ENCODE measurements around the gene COL20A1. TPM values are rescaled to one million over a fixed set of nuclear protein-coding genes. Genes with fewer than 3 reads are reported as not detected.

Gene COL20A1
- total and polyA plus RNA-seq, 2 donors (not counting 1 experiment from before 2014, with no cell fraction given) = not detected

- Histone ChIP-seq H3K4me3 (replicated peaks in 1 of 4; ENCODE audit: control extremely low read depth in 1 of 4, insufficient read depth in 1 of 4, low read depth in 3 of 4, low read length in 4 of 4) (no peak overlapping the region), H3K27me3 (ENCODE audit: control insufficient read depth, insufficient read depth, low read length) (peaks cover 11% of the 10 kb centered on the region), H4K20me1 (ENCODE audit: control insufficient read depth, extremely low read depth, insufficient read depth, low read length) (no peaks in the 10 kb centered on the region), H3K9me3 (ENCODE audit: control insufficient read depth, insufficient read depth, low read depth, low read length) (no peaks in the 10 kb centered on the region), H3K79me2 (ENCODE audit: control insufficient read depth, insufficient read depth, low read length) (no peaks in the 10 kb centered on the region), H3K36me3 (ENCODE audit: control insufficient read depth, insufficient read depth, low read length) (peaks cover 1% of the 10 kb centered on the region), H3K27ac (ENCODE audit: insufficient read depth, low read length) (no peak overlapping the region), H3K4me1 (ENCODE audit: control insufficient read depth, extremely low read depth, insufficient read depth, low read length) (no peaks in the 10 kb centered on the region), H3K9ac (ENCODE audit: insufficient read depth, low read length) (no peak overlapping the region), H2AFZ (ENCODE audit: low read length) (no peak overlapping the region), H3K4me2 (ENCODE audit: extremely low read depth, insufficient read depth, low read length) (no peak overlapping the region)
- no peak for TF ChIP-seq CTCF (conservative IDR thresholded peaks at IDR 0.05 in 1 of 2, IDR thresholded peaks at IDR 0.05 in 1 of 2; ENCODE audit: low read depth in 1 of 2, low read length in 2 of 2)
- no peak for TF ChIP-seq EZH2 (IDR thresholded peaks at IDR 0.05; ENCODE audit: low read length, missing control alignments)
- DNase-seq (ENCODE audit: low read depth in 2 of 2) = no peak
Measured at GRCh38 chr20:63294536-63294900, 1.5 kb downstream of the COL20A1 start.

GRCh38 chr20:63295018-63295417, 2.0 kb downstream of the COL20A1 start:
- Histone ChIP-seq H3K4me3 (replicated peaks in 1 of 4; ENCODE audit: control extremely low read depth in 1 of 4, insufficient read depth in 1 of 4, low read depth in 3 of 4, low read length in 4 of 4) (no peak overlapping the region), H3K9me3 (ENCODE audit: control insufficient read depth, insufficient read depth, low read depth, low read length) (no peaks in the 10 kb centered on the region), H3K79me2 (ENCODE audit: control insufficient read depth, insufficient read depth, low read length) (no peaks in the 10 kb centered on the region), H3K36me3 (ENCODE audit: control insufficient read depth, insufficient read depth, low read length) (no peaks in the 10 kb centered on the region), H3K4me2 (ENCODE audit: extremely low read depth, insufficient read depth, low read length) (no peak overlapping the region), H3K27me3 (ENCODE audit: control insufficient read depth, insufficient read depth, low read length) (peaks cover 11% of the 10 kb centered on the region), H3K27ac (ENCODE audit: insufficient read depth, low read length) (no peak overlapping the region), H2AFZ (ENCODE audit: low read length) (no peak overlapping the region), H3K9ac (ENCODE audit: insufficient read depth, low read length) (no peak overlapping the region), H3K4me1 (ENCODE audit: control insufficient read depth, extremely low read depth, insufficient read depth, low read length) (no peaks in the 10 kb centered on the region), H4K20me1 (ENCODE audit: control insufficient read depth, extremely low read depth, insufficient read depth, low read length) (no peaks in the 10 kb centered on the region)
- peak; percentile 46 for TF ChIP-seq EZH2 (IDR thresholded peaks at IDR 0.05; ENCODE audit: low read length, missing control alignments)
- TF ChIP-seq CTCF (conservative IDR thresholded peaks at IDR 0.05 in 1 of 2, IDR thresholded peaks at IDR 0.05 in 1 of 2; ENCODE audit: low read depth in 1 of 2, low read length in 2 of 2) = no peak
- DNase-seq (ENCODE audit: low read depth in 2 of 2) = no peak

GRCh38 chr20:63295422-63295821, 2.4 kb downstream of the COL20A1 start:
- no peak for DNase-seq (ENCODE audit: low read depth in 2 of 2)
- H3K27ac ChIP-seq (ENCODE audit: insufficient read depth, low read length) = no peak overlapping the region
- H3K4me1 ChIP-seq (ENCODE audit: control insufficient read depth, extremely low read depth, insufficient read depth, low read length) = no peaks in the 10 kb centered on the region
- no peak overlapping the region for H3K4me2 ChIP-seq (ENCODE audit: extremely low read depth, insufficient read depth, low read length)
- H3K4me3 ChIP-seq (replicated peaks in 1 of 4; ENCODE audit: control extremely low read depth in 1 of 4, insufficient read depth in 1 of 4, low read depth in 3 of 4, low read length in 4 of 4) = no peak overlapping the region
- H3K9ac ChIP-seq (ENCODE audit: insufficient read depth, low read length) = no peak overlapping the region
- no peak for TF ChIP-seq EZH2 (IDR thresholded peaks at IDR 0.05; ENCODE audit: low read length, missing control alignments)
- no peak for TF ChIP-seq CTCF (conservative IDR thresholded peaks at IDR 0.05 in 1 of 2, IDR thresholded peaks at IDR 0.05 in 1 of 2; ENCODE audit: low read depth in 1 of 2, low read length in 2 of 2)
- H3K36me3 ChIP-seq (ENCODE audit: control insufficient read depth, insufficient read depth, low read length) = no peaks in the 10 kb centered on the region
- H3K27me3 ChIP-seq (ENCODE audit: control insufficient read depth, insufficient read depth, low read length) = peaks cover 11% of the 10 kb centered on the region
- H4K20me1 ChIP-seq (ENCODE audit: control insufficient read depth, extremely low read depth, insufficient read depth, low read length) = no peaks in the 10 kb centered on the region
- H3K9me3 ChIP-seq (ENCODE audit: control insufficient read depth, insufficient read depth, low read depth, low read length) = no peaks in the 10 kb centered on the region
- no peak overlapping the region for H2AFZ ChIP-seq (ENCODE audit: low read length)
- no peaks in the 10 kb centered on the region for H3K79me2 ChIP-seq (ENCODE audit: control insufficient read depth, insufficient read depth, low read length)

Data from fibroblast of lung (primary cell).